WERI-Rb-1 (cell line): ENCODE data around the gene NFYC.

Source experiments
- DNase-seq: peaks from one replicate; pipeline ENCODE4 v3.0.0-alpha.2; 2020
- H3K27ac ChIP-seq: fragments of 250-450 bp; sonication (Bioruptor Pico); 2 replicates; pipeline ENCODE4 v1.5.1; 2020; ENCODE audit warnings: mild to moderate bottlenecking, moderate library complexity
- H3K27me3 ChIP-seq: fragments of 250-450 bp; sonication (Bioruptor Pico); 2 replicates; pipeline ENCODE4 v1.5.1; 2021; ENCODE audit warnings: mild to moderate bottlenecking, low read depth, moderate library complexity; ENCODE audit not compliant: insufficient read depth, severe bottlenecking
- H3K36me3 ChIP-seq: fragments of 250-450 bp; sonication (Bioruptor Pico); 2 replicates; pipeline ENCODE4 v1.5.1; 2020; ENCODE audit warnings: mild to moderate bottlenecking, moderate library complexity
- H3K4me3 ChIP-seq: 2 replicates; pipeline ENCODE4 v1.5.1; 2011; ENCODE audit warnings: low read depth, mild to moderate bottlenecking, control low read depth, low read length
- H3K9me3 ChIP-seq: fragments of 250-450 bp; sonication (Bioruptor Pico); 2 replicates; pipeline ENCODE4 v1.5.1; 2021; ENCODE audit warnings: mild to moderate bottlenecking, moderate library complexity; ENCODE audit not compliant: severe bottlenecking
- CTCF ChIP-seq: IDR thresholded peaks from 2 replicates; pipeline ENCODE4 v1.5.1; 2011; ENCODE audit warnings: low read depth, mild to moderate bottlenecking, control low read depth, inconsistent platforms, low read length

NFYC gene

DNA sequence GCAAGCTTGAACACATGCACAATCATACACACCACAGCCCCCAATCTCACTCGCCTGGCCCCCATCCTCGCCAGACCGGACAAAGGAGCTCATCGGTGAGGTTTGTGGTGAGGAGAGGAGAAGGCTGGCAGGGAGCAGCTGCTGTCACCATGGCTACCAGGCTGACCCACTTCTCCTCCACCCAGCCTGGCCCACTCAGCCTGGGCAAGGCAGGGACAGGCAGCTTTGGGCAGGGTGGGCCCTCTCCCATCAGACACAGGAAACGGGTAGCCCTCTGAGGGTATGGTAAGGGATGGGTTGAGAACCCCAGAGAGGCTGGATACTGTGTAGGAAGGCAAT is 41.9 kb upstream of the NFYC start:
- H3K36me3 ChIP-seq: no peaks in the 10 kb centered on the region
- TF ChIP-seq CTCF: no peak
- no peak for DNase-seq

DNA sequence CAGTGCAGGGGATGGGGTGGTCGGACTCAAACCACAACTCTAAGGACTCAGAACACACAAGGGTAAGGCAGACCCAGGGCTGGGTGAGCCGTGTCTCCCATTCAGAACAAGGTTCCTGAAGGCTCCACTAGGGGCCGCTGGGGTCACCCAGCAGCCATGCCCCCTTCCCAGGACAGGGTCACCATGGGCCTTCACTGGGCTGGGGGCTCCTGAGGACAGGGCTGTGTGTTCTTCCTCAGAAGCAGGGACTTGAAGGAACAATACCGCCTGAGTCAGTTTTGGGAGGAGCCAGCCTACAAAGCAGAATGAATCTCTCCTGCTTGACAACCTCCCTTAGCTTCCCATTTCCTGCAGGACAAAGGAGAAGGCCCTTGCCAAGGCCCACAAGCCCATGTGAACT is 41.4 kb upstream of the NFYC start:
- H3K36me3 ChIP-seq: no peaks in the 10 kb centered on the region
- peak; percentile 47 for DNase-seq

More for the DNA sequence above, 41.9 kb upstream of the NFYC start:
- no peak overlapping the region for H3K27ac ChIP-seq
- H3K27me3 ChIP-seq: no peaks in the 10 kb centered on the region
- no peak overlapping the region for H3K4me3 ChIP-seq
- H3K9me3 ChIP-seq: no peaks in the 10 kb centered on the region

GRCh38 chr1:40651138-40651857 is 40.2 kb upstream of the NFYC start:
- peak; percentile 41 for DNase-seq
- H3K4me3 ChIP-seq: no peak overlapping the region
- no peak for TF ChIP-seq CTCF
- H3K27me3 ChIP-seq: no peaks in the 10 kb centered on the region
- H3K36me3 ChIP-seq: no peaks in the 10 kb centered on the region
- H3K9me3 ChIP-seq: no peaks in the 10 kb centered on the region
- H3K27ac ChIP-seq: peak overlapping the region; percentile 27

More for the DNA sequence above, 41.4 kb upstream of the NFYC start:
- Histone ChIP-seq H3K4me3 (no peak overlapping the region), H3K9me3 (no peaks in the 10 kb centered on the region), H3K27me3 (no peaks in the 10 kb centered on the region), H3K27ac (peak overlapping the region; percentile 25; the same call in 1 of the 2 replicates)
- peak; percentile 75 for TF ChIP-seq CTCF

DNA sequence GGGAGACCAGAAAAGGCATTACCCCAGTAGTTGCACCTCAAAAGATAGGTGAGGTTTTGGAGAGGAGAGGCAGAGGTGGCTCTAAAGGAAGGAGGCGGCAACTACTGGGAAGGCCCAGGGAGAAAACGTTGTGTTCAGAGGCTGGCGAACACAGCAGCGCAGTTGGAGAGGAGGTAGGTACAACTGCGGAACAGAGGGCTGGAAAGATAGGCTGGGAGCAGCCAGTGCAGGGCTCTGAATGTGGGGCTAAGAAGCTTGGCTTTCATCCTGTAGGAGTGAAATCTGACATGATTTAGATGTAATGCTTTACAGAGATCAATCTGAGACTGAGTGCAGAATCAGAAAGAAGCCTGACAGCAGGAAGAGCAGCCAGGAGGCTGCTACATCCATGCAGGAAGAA is 39.0 kb upstream of the NFYC start:
- Histone ChIP-seq H3K4me3 (no peak overlapping the region), H3K27me3 (no peaks in the 10 kb centered on the region), H3K27ac (peak overlapping the region; percentile 35; the same call in 1 of the 2 replicates), H3K9me3 (no peaks in the 10 kb centered on the region), H3K36me3 (no peaks in the 10 kb centered on the region)
- TF ChIP-seq CTCF: no peak
- peak; percentile 36 for DNase-seq

- Histone ChIP-seq H3K27ac (peak overlapping the region; percentile 35; the same call in 1 of the 2 replicates), H3K27me3 (no peaks in the 10 kb centered on the region), H3K4me3 (no peak overlapping the region), H3K36me3 (no peaks in the 10 kb centered on the region), H3K9me3 (no peaks in the 10 kb centered on the region)
- no peak for TF ChIP-seq CTCF
- no peak for DNase-seq
Measured at GRCh38 chr1:40652979-40653378, 38.5 kb upstream of the NFYC start.
